SU-DHL-6 (cell line): Measurements from ENCODE around the gene SNTG2.

Experiments
- H2AFZ ChIP-seq: fragments of 200-600 bp; sonication (generic); 2 replicates; pipeline ENCODE4 v1.6.1; 2014; ENCODE audit warnings: low read depth, mild to moderate bottlenecking, moderate library complexity, mixed read lengths, antibody characterized with exemption, low read length; ENCODE audit not compliant: severe bottlenecking
- H3F3A ChIP-seq: fragments of 200-600 bp; shearing (Covaris generic); 2 replicates; pipeline ENCODE4 v1.6.0; 2016; ENCODE audit warnings: antibody characterized with exemption, mild to moderate bottlenecking; ENCODE audit not compliant: insufficient read depth
- H3K27ac ChIP-seq: fragments of 200-600 bp; sonication (generic); 2 replicates; pipeline ENCODE4 v1.5.1; 2016; ENCODE audit warnings: low read depth, mild to moderate bottlenecking, low read length, moderate library complexity, mixed read lengths
- H3K27me3 ChIP-seq: fragments of 200-600 bp; sonication (generic), shearing (Covaris generic); 2 replicates; pipeline ENCODE4 v1.6.0; 2014; ENCODE audit warnings: mild to moderate bottlenecking, low read length
- H3K36me3 ChIP-seq: fragments of 200-600 bp; sonication (generic); 2 replicates; pipeline ENCODE4 v1.6.1; 2014; ENCODE audit warnings: mild to moderate bottlenecking, low read length, mixed read lengths
- H3K4me2 ChIP-seq: fragments of 300-600, 200-600 bp; shearing (Covaris generic), sonication (generic); 2 replicates; pipeline ENCODE4 v1.6.0; 2014; ENCODE audit warnings: low read length, low read depth, mild to moderate bottlenecking; ENCODE audit not compliant: poor library complexity, severe bottlenecking
- H3K4me3 ChIP-seq: fragments of 200-600 bp; sonication (generic); 2 replicates; pipeline ENCODE4 v1.5.1; 2014; ENCODE audit warnings: antibody characterized with exemption, low read length, mild to moderate bottlenecking, mixed read lengths; ENCODE audit not compliant: insufficient read depth, poor library complexity, severe bottlenecking
- H3K79me2 ChIP-seq: fragments of 200-600 bp; sonication (generic); 2 replicates; pipeline ENCODE4 v1.6.1; 2014; ENCODE audit warnings: mild to moderate bottlenecking, low read length, moderate library complexity; ENCODE audit not compliant: insufficient read depth
- H3K9ac ChIP-seq: fragments of 200-600 bp; sonication (generic); 2 replicates; pipeline ENCODE4 v1.7.0; 2014; ENCODE audit warnings: mild to moderate bottlenecking, low read length
- H3K9me2 ChIP-seq: fragments of 200-600 bp; sonication (generic); replicated peaks from 2 replicates; pipeline ENCODE4 v1.6.1; 2014; ENCODE audit warnings: low read length; ENCODE audit not compliant: insufficient read depth
- H3K9me3 ChIP-seq: fragments of 200-600 bp; sonication (generic); 2 replicates; pipeline ENCODE4 v1.6.1; 2014; ENCODE audit warnings: low read length, mixed read lengths; ENCODE audit not compliant: insufficient read depth
- H4K20me1 ChIP-seq: fragments of 200-600 bp; sonication (generic); 2 replicates; pipeline ENCODE4 v1.6.1; 2014; ENCODE audit warnings: low read depth, mild to moderate bottlenecking, antibody characterized with exemption, low read length, moderate library complexity, mixed read lengths
- CTCF ChIP-seq: fragments of 200-600 bp; sonication (generic); IDR thresholded peaks from one replicate; pipeline ENCODE4 v1.5.1; 2017; ENCODE audit warnings: antibody characterized with exemption, mild to moderate bottlenecking, low read length, moderate library complexity; ENCODE audit not compliant: insufficient read depth, poor library complexity, severe bottlenecking
- EZH2phosphoT487 ChIP-seq: fragments of 200-600 bp; sonication (generic), shearing (Covaris generic); conservative IDR thresholded peaks from 2 replicates; pipeline ENCODE4 v1.6.1; 2018; ENCODE audit warnings: mild to moderate bottlenecking, antibody characterized with exemption, low read length, moderate library complexity, mixed read lengths

SNTG2 gene

GRCh38 chr2:937530-937929 lies 13.1 kb upstream of the SNTG2 start:
- Histone ChIP-seq H3K4me2 (no peak overlapping the region), H3K9me3 (no peaks in the 10 kb centered on the region), H3K9me2 (no peaks in the 10 kb centered on the region; the same call in 1 of the 2 replicates), H3K9ac (no peak overlapping the region), H3K4me3 (no peak overlapping the region), H3K27me3 (no peaks in the 10 kb centered on the region), H3F3A (no peaks in the 10 kb centered on the region), H3K27ac (no peak overlapping the region), H2AFZ (no peak overlapping the region), H3K36me3 (no peaks in the 10 kb centered on the region), H3K79me2 (no peaks in the 10 kb centered on the region), H4K20me1 (no peaks in the 10 kb centered on the region)
- no peak for TF ChIP-seq CTCF

GRCh38 chr2:938181-939005 lies 12.3 kb upstream of the SNTG2 start:
- H3K27me3 ChIP-seq, result no peaks in the 10 kb centered on the region
- H3K79me2 ChIP-seq, result no peaks in the 10 kb centered on the region
- H2AFZ ChIP-seq, result no peak overlapping the region
- no peak overlapping the region for H3K4me3 ChIP-seq
- H3K36me3 ChIP-seq, result no peaks in the 10 kb centered on the region
- no peaks in the 10 kb centered on the region for H4K20me1 ChIP-seq
- H3F3A ChIP-seq, result no peaks in the 10 kb centered on the region
- H3K9me2 ChIP-seq, result no peaks in the 10 kb centered on the region; the same call in 1 of the 2 replicates
- no peak overlapping the region for H3K4me2 ChIP-seq
- H3K9ac ChIP-seq, result no peak overlapping the region
- no peak overlapping the region for H3K27ac ChIP-seq
- H3K9me3 ChIP-seq, result no peaks in the 10 kb centered on the region
- no peak for TF ChIP-seq EZH2phosphoT487
- TF ChIP-seq CTCF, result no peak

GRCh38 chr2:939936-940601 lies 10.6 kb upstream of the SNTG2 start:
- Histone ChIP-seq H3K27ac (no peak overlapping the region), H3K27me3 (no peaks in the 10 kb centered on the region), H3K79me2 (no peaks in the 10 kb centered on the region), H3K36me3 (no peaks in the 10 kb centered on the region), H3K4me2 (no peak overlapping the region), H3F3A (no peaks in the 10 kb centered on the region), H3K9me2 (no peaks in the 10 kb centered on the region; the same call in 1 of the 2 replicates), H3K4me3 (no peak overlapping the region), H3K9me3 (0 out of 2 replicates have a peak, but pooled peaks cover 4% of the 10 kb centered on the region), H3K9ac (no peak overlapping the region), H4K20me1 (no peaks in the 10 kb centered on the region), H2AFZ (no peak overlapping the region)
- TF ChIP-seq CTCF, result no peak
- TF ChIP-seq EZH2phosphoT487, result no peak
